GM12878 (cell line): ENCODE data around the gene KPNA4.

ENCODE experiments used
- BHLHE40 ChIP-seq, 2 experiments: fragments of 450-650 bp in 1 of 2; IDR thresholded peaks; 2 replicates each; pipeline ENCODE4 v1.6.1; 2011 to 2017; ENCODE audit warnings: low read depth in 2 of 2, borderline replicate concordance in 1 of 2, improper control_type of control experiment in 1 of 2, low read length in 1 of 2, mild to moderate bottlenecking in 1 of 2
- CTCF ChIP-seq, 3 experiments: IDR thresholded peaks in 2 of 3; conservative IDR thresholded peaks in 1 of 3; 2 replicates each; pipeline ENCODE4 v1.5.1; 2011; ENCODE audit warnings: low read depth in 3 of 3, low read length in 3 of 3, mild to moderate bottlenecking in 3 of 3, control low read depth in 2 of 3, moderate library complexity in 2 of 3, inconsistent platforms in 1 of 3, mixed read lengths in 1 of 3; ENCODE audit not compliant: control insufficient read depth in 2 of 3, insufficient read depth in 1 of 3; ENCODE audit errors: extremely low read depth in 1 of 3
- ESRRA ChIP-seq: IDR thresholded peaks from 2 replicates; pipeline ENCODE4 v1.6.1; 2012; ENCODE audit warnings: mild to moderate bottlenecking, low read length, improper control_type of control experiment
- HDGF ChIP-seq: fragments of 450-650 bp; IDR thresholded peaks from 2 replicates; pipeline ENCODE4 v1.6.1; 2016; ENCODE audit warnings: antibody characterized with exemption
- MYC ChIP-seq: IDR thresholded peaks from 2 replicates; pipeline ENCODE4 v1.6.1; 2011; ENCODE audit warnings: mild to moderate bottlenecking, low read length, moderate library complexity, inconsistent platforms; ENCODE audit not compliant: insufficient read depth, insufficient replicate concordance, insufficient read length, severe bottlenecking
- NBN ChIP-seq: fragments of 450-650 bp; IDR thresholded peaks from 2 replicates; pipeline ENCODE4 v1.6.1; 2016
- POLR2A ChIP-seq: IDR thresholded peaks from 2 replicates; pipeline ENCODE4 v1.6.1; 2011; ENCODE audit warnings: low read depth, mild to moderate bottlenecking, low read length
- POLR2AphosphoS5 ChIP-seq: IDR thresholded peaks from 2 replicates; pipeline ENCODE4 v1.6.1; 2011; ENCODE audit warnings: mild to moderate bottlenecking, low read length, inconsistent platforms
- SUPT20H ChIP-seq: IDR thresholded peaks from 2 replicates; pipeline ENCODE4 v1.6.1; 2011; ENCODE audit warnings: low read depth, mild to moderate bottlenecking, low read length, moderate library complexity, borderline replicate concordance; ENCODE audit not compliant: control insufficient read depth
- TARDBP ChIP-seq: IDR thresholded peaks from 2 replicates; pipeline ENCODE4 v1.6.1; 2016; ENCODE audit warnings: borderline replicate concordance
- ZNF274 ChIP-seq: IDR thresholded peaks from one replicate; pipeline ENCODE4 v1.8.0; 2011; ENCODE audit not compliant: insufficient read length, insufficient read depth
- ZNF592 ChIP-seq: fragments of 450-650 bp; IDR thresholded peaks from 2 replicates; pipeline ENCODE4 v1.6.1; 2017; ENCODE audit warnings: mild to moderate bottlenecking, moderate library complexity
- TF ChIP-seq, protein P1 (sequence below): fragments of 450-650 bp; IDR thresholded peaks from 2 replicates; pipeline ENCODE4 v1.6.1; 2016; ENCODE audit warnings: mild to moderate bottlenecking, moderate library complexity, borderline replicate concordance

- TF ChIP-seq ZNF274 (no peak), POLR2A (no peak), ESRRA (no peak), MYC (no peak), HDGF (no peak), CTCF (IDR thresholded peaks at IDR 0.05 in 2 of 3, conservative IDR thresholded peaks at IDR 0.05 in 1 of 3; ENCODE audit: control insufficient read depth in 2 of 3, extremely low read depth in 1 of 3, insufficient read depth in 1 of 3, low read depth in 3 of 3, low read length in 3 of 3) (no peak), POLR2AphosphoS5 (no peak), NBN (no peak), ZNF592 (no peak), BHLHE40 (IDR thresholded peaks at IDR 0.05; ENCODE audit: borderline replicate concordance in 1 of 2, low read depth in 2 of 2, low read length in 1 of 2) (no peak), TARDBP (no peak), SUPT20H (no peak)
- TF ChIP-seq, protein P1, sequence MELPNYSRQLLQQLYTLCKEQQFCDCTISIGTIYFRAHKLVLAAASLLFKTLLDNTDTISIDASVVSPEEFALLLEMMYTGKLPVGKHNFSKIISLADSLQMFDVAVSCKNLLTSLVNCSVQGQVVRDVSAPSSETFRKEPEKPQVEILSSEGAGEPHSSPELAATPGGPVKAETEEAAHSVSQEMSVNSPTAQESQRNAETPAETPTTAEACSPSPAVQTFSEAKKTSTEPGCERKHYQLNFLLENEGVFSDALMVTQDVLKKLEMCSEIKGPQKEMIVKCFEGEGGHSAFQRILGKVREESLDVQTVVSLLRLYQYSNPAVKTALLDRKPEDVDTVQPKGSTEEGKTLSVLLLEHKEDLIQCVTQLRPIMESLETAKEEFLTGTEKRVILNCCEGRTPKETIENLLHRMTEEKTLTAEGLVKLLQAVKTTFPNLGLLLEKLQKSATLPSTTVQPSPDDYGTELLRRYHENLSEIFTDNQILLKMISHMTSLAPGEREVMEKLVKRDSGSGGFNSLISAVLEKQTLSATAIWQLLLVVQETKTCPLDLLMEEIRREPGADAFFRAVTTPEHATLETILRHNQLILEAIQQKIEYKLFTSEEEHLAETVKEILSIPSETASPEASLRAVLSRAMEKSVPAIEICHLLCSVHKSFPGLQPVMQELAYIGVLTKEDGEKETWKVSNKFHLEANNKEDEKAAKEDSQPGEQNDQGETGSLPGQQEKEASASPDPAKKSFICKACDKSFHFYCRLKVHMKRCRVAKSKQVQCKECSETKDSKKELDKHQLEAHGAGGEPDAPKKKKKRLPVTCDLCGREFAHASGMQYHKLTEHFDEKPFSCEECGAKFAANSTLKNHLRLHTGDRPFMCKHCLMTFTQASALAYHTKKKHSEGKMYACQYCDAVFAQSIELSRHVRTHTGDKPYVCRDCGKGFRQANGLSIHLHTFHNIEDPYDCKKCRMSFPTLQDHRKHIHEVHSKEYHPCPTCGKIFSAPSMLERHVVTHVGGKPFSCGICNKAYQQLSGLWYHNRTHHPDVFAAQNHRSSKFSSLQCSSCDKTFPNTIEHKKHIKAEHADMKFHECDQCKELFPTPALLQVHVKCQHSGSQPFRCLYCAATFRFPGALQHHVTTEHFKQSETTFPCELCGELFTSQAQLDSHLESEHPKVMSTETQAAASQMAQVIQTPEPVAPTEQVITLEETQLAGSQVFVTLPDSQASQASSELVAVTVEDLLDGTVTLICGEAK: no peak
These were observed 101.0 kb downstream of the KPNA4 start for GRCh38 chr3:160464321-160464720.
